Hepatocyte (in vitro differentiated cells): ENCODE results near the gene CCDC83.

Experiments
- CTCF ChIP-seq: fragments of 200-600 bp; sonication (generic); IDR thresholded peaks from 2 replicates; pipeline ENCODE4 v1.5.1; 2016; ENCODE audit warnings: antibody characterized with exemption, mild to moderate bottlenecking; ENCODE audit not compliant: poor library complexity
- EZH2 ChIP-seq: fragments of 200-600 bp; sonication (generic); IDR thresholded peaks from 2 replicates; pipeline ENCODE4 v1.6.1; 2016; ENCODE audit warnings: antibody characterized with exemption, mild to moderate bottlenecking, borderline replicate concordance
- EZH2phosphoT487 ChIP-seq: fragments of 200-600 bp; sonication (generic); IDR thresholded peaks from one replicate; pipeline ENCODE4 v1.6.1; 2018; ENCODE audit warnings: antibody characterized with exemption, mild to moderate bottlenecking, low read depth, moderate library complexity; ENCODE audit not compliant: unreplicated experiment, severe bottlenecking

GRCh38 chr11:85813721-85814120 is 41.5 kb upstream of the CCDC83 start:
- TF ChIP-seq CTCF (no peak), EZH2phosphoT487 (no peak), EZH2 (no peak)
